Stromal cell of bone marrow (primary cell): ENCODE data around the gene CPNE4.

ENCODE experiments used
- DNase-seq: peaks from one replicate; pipeline ENCODE4 v3.0.0-alpha.2; 2012; ENCODE audit warnings: low read depth

CPNE4 gene

DNA sequence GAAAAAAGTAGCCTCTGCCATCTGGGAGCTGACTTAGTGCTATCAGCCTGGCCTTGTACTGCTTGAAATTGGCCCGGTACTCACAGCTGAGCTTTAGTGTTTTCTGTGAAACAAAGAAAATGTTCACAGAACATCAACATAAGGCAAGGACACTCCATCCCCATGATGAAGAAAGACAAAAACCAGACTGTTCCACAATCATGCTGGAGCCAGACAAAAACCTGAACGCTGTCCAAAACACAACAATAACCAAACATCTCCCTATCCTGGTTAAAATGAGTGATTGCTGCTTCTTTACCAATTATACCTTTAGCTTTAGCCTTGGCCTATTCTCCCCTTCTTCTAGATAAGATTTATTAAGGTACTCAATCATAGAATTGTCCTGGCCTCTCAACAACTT lies 153.9 kb downstream of the CPNE4 start:
- DNase-seq: no peak

DNA sequence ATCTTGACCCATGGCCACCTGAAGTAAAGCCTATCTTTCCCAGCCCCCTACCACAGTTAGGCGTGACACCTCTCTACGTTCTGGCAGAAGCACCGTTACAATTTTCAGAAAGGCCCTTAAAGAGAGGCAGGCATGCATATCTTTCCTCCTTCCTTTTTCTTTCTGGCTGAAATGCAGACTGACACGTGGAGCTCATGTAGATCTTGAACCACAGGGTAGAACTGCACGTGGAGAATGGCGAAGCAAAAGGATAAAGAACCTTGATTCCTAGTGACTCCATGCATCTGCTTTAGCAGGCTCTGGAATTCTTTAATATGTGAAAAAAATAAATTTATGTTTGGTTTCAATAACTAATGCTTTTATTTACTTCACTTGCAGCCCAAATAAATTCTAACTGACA lies 166.6 kb downstream of the CPNE4 start:
- no peak for DNase-seq

DNA sequence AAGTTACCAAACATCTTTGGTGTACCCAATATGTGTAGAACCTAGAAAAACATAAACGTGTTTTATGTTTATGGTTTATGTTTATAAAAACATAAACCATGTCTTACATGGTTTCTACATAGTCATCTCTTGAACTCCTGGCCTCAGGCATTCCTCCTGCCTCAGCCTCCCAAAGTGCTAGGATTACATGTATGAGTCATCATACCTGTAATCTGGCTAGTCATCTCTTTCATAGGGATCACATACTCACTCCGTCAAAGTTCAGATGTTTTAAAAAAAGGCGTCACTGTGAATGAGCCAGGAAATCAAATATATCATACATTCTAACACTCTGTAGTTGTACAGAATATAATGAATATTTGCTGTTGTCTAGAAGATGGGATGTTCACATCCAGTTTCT lies 178.6 kb downstream of the CPNE4 start:
- no peak for DNase-seq

DNA sequence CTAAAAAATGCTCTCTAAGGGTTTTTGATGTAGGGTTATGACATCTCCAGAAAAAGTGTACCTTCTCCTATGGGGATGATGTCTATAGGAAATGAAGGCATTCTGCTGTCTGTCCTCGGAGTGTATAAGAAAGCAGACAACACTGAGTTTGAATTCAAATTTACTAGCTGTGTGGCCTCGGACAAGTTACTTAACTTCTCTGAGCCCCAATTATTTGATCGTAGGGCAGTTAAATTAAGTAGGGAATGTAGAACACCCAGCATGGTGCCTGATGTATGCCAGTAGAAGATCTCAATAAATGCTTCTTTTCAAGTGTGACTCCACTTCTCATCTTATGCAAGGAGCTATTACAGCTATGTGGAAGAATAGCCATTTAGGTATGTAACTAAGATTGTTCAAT lies 184.6 kb downstream of the CPNE4 start:
- DNase-seq: no peak

DNA sequence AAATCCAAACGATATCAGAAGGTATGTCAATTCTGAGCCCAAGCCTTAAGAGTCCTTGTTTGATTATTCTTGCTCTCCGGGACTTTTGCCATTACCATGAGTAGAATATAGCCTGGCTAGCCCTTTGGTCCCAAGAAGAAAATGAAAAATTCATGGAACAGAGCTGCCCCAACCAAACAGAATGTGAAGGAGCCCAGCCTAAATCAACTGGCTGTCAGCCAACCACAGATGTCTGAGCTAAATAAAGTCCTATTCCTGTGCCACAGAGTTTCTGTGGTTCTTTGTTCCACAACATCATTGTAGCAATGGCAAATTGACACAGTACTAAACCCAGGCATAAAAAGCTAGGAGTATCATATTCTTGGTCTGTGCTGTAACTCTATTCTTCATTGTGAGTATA lies 185.2 kb downstream of the CPNE4 start:
- no peak for DNase-seq

DNA sequence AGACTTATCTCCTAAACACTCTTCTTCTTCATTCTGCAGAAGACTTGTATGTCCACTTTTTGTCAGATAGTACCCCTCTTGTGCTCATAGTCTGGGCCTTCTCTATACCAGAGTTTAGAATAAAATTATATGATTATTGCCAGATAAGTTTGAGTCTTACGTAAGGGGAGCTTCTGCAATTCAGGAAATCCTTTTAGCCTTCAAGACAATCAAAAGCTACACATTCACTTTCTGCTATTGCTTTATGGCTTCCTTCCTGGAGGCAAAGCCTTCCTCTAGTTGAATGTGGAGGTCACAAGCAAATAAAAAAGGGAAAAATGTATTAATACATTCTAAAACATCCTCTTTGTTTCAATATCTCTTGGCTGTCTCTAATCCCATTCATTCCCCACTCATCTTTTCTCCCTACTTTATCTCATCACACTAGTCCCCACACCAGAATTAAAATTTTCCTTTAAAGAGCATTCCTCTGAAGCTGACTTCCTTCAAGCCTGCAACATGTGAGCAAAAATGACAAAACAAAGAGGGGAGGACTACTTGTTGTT lies 186.8 kb downstream of the CPNE4 start:
- no peak for DNase-seq

DNA sequence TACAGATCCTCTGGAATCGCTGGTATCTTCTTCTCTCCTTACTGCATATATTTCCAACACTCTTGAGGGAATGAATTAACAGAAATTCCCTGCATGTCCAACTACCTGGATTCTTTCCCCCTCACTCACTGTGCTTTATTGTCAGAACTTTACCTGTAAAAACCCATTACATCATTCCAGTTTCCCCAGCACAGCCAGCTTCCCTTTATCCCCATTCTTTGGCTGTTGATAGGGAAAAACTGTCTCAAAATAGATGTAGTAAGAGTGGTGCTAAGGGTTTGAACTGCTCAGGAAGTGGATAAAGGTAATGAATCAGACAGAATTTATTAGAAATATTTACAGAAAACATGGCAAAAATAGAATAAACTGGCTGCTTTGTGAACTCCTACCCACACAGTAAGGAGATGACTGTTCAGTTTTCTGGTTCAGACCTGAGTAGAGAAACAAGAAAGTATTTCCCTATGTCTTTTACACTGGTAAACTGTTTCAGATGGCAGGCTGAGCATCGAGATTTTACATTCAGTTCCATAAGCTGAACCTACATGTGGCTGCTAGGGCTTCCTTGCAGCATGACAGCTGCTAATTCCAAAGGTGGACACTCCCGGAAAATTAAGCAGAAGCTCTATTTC lies 188.4 kb downstream of the CPNE4 start:
- no peak for DNase-seq

DNA sequence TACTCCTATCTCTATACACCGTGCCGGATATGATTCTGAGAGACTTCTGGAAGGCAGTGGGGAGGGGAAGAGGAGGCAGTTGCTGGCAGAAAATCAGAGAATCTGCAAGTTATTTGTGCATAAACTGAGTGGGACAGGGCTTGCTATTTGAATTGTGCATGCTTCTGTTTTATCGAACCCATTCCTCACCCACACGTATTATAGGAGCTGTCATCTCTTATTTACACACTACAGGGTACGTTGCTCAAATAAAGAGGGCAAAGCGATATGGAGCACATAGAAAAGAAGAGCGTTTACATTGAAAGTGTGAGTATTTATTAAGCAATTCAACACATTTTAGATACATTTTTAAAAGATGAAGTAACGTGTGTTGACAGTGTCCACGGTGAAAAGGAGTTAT lies 191.6 kb downstream of the CPNE4 start:
- DNase-seq: no peak

DNA sequence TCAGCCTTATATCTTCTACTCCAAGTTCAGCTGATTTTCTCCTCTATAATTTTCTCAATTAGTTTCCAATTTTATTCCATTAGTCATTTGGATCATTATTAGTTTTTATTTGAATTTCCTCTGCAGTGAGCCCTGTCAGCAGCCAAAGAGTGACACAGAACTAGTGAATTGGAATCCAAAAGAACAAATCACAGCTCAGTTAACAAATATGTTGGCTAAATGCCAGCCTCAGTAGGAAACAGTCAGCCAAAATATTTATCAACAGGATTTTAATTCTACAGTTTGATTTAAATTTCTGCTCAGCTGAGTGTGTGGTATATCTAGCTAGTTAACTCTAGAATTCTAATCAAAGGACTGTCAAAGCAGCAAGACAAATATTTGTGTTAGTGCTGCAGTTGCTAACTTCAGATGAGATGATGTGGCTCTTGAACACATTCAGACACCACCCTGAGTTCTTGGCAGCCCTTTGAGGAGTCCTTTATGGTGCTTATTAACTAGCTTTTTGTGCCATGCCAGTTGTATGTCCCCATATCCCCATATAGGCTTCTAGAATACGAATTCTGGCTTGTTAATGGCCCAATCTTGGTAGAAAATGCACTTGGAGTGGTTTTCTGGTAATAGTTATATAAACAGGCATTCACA lies 194.5 kb downstream of the CPNE4 start:
- DNase-seq: no peak

DNA sequence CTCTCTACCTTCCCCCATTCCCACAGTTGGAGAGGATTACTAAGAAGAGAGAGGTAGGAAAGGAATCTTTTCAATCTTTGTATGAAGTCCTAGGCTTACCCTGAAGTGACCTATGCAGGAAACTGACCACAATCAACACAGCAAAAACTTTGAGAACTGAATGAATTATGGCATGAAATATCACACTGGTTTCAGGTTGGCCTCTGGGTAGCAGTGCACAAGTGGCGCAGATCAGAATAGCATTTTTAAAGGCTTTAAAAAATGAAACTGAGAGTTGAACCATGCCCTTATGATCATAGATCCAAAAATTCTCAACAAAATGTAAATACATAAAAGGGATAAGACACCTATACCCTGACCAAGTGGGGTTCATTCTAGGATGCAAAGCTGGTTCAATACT lies 198.9 kb downstream of the CPNE4 start:
- no peak for DNase-seq

DNA sequence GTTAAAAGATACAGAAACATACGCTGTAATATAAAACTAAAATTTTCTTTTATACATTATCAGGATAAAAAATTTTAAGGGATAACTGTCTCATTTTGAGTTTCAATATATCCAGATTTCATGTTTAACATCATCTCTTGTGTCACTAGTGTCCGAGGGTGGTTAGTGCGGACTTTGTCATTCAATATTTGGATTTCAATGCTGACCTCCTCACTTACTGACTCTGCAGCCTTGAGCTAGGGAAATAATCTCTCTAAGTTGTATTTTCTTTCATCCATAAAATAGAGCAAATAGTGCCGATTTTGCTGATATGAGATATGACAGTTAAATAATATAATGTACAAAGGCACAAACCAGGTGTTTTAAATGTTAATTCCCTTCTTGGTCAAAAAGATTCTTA lies 203.2 kb downstream of the CPNE4 start:
- DNase-seq: no peak

DNA sequence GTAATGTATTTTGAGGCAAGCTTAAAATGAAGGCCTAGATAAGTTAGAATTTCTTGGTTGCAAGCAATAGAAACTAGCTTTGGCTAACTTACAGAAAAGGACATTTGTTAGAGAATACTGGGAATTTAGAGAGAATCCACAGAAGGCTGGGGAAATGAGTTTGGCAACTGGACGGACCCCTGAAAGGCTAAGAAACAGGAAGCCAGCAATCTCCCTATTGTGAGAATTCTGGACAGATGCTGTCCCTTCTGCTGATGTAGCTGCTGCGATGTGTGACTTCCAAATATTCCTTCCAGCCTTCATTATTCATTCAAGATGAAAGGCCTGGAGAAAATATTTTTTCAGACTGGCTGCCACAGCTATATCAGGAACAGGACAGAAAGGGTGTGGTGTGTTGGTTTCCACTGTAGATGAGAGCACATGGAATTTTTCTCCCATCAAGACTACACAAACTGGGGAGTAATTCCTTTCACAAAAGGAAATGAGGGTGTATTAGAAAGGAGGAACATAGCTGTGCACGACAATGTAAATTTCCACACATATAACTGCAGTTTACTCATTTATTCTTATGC lies 213.5 kb downstream of the CPNE4 start:
- DNase-seq: no peak

DNA sequence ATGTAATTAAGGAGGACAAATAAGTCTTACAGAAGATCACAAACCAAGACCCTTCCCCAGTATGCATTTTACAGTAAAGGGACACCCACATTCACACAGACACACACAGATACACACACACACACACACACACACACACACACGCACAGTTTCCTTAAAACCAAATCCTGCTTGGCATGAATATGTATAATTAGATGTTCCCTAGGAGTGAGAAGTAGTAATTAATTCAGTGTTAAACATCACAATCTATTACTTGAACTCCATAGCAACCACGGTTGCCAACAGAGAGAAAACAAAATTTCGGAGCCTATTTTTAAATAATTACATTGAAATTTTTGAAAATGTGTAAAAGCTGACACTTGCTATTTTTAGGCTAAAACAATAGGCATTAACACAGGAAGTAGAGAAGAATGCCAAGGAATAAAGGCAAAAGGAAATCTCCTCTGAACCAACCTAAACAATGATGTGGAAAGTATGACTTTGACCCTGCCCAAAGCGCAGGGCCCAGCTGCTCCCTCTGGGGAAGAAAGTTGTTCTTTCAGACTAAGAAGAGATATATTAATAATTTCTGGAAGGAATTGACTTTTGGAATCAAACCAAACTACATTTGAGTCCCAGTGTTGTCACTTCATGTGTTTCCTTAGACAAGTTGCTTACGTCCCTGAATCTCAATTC lies 215.3 kb downstream of the CPNE4 start:
- DNase-seq: no peak

DNA sequence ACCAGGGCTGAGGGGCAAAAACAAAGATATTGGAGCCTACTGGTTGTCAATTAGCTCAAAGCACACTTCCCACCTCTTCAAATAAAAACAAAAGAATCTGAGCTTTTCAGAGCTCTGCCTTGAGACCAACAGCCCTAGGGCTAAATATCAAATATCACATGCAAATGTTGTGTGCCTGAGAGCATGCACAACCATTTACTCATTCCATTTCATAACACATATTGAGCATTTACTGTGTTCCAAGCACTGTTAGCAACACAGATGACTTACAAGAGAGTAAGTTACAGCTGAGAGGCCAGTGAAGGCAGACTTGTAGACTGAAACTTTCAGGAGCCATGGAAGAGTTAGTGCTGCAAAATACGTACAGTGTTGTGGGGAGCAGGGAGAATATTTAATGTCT lies 222.4 kb downstream of the CPNE4 start:
- DNase-seq: no peak

DNA sequence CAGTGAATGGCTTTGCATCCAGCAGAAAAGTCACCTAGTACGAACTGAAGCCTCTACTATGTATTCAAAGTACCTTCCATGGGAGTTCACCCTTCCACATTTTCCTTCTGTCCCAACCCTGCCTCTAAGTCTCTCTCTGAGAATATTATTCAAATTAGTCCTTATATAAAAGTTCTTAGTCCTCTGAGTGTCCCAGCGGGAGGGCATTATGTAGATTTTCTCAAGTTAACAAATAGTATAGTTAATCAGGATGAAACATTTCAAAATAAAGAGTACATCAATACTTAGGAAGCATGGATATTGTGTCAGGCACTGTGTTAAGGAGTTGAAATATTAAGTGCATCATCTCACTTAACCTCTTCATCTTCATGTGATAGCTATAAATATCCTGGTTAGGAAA lies 223.3 kb downstream of the CPNE4 start:
- no peak for DNase-seq

DNA sequence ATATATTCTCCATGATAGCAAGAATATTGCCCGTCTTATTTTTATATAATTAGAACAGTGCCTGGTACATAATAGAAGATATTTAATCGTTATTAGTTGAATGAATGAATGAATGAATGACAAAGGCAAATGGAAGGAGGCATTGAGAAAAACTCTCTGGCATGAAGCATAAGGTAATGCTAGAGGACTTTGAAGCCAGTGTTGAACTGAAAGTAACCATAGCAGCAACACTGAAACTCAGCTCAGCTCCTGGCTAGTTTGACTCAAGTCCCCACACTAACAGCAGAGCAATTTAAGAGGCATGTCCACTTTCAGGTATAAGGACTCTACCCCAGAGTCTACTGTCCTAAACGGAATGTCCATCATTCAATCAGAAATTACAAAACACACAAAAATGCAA lies 227.0 kb downstream of the CPNE4 start:
- no peak for DNase-seq

DNA sequence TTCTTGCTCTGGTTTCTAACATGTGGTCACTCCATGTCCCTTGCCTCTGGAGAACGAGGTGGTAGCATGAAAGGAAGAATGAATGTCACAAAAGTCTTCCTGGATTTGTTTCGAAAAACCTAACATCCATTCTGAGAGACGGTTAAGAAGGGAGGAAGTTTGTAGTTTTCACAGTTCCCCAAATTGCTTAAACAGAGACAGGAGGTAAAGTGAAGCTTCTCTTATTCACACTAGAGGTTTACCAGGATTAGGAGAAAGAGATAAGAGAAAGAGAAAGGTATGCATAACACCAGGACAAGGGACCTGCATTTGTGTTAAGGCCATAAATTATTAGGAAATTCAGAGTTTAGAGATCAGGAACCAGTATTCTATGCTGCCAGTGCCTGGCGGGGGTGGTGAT lies 228.1 kb downstream of the CPNE4 start:
- DNase-seq: no peak

DNA sequence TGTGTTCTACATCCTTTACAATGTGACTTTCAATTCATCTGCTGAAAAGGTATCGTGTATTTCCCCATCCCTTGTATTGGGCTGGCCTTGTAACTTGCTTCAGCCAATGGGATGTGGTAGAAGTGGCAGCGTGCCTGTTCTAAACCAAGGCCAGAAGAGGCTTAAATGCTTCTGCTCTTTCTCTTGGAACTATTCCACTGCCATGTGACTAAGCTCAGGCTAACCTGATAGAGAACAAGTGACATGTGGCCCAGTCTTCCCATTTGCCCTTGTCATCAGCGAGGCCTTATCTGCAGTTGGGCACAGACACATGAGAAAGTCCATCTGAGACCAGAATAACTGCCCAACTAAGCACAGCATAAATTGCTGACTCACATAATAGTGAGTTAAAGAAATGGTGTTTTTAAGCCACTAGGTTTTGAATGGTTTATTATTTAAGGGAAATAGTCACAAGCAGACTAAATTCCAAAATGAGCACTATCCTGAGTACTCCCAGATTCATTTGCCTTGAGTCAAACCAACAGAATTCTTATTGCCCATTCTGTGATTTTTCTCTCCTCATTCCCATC lies 230.2 kb downstream of the CPNE4 start:
- no peak for DNase-seq

DNA sequence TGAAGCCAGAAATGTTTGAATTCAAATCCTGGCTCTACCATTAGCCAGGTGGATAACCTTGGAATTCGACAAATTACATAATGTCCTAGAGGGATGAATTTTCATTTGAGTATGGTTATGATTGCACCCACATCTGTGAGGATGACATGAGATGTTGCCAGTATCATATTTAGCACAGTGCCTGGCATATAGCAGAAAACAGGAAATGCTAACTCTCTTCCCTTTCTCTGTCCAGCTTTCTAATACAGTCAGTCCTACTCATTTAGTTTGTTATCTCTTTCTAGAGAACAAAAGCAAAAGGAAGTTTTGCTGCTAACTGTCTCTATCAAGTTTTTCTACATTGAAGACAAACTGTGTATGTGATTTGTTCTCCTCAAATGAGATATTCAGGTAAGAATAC lies 231.7 kb downstream of the CPNE4 start:
- no peak for DNase-seq

DNA sequence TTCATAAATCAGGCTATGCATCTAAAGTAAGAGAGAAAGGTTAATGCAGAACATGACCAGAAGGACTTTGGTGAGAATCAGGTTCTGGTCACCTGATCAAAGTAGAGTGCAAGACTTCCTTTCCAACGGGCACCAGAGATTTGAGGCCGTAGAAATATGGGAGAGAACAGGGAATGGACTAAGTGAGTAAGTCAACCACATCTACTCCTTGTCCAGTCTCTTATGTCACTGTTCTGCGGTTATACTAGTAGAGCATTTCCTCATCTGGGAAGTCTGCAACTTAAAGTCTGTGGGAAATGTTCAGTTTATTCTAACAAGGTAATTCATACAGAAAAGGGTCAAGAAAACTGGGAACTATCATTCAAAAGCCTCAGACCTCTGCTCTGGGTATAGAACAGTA lies 232.8 kb downstream of the CPNE4 start:
- DNase-seq: no peak

DNA sequence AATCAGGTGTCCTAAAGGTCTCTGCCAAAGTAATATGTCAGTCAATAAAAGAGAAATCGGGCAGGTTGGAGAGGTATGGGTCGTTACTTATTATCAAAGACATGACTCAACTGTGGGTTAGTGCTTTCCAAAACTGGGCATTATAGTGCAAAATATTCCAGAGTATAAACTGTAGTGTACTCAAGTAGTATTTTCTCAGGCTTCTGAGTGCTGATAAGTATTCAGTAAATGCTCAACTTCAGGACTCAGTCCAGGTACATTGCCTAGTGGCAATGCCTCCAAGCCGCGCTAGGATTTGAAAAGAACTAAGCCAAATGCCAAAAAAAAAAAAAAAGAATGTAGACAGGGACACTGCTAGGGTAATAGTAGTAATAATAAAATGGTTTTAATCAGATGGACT lies 233.2 kb downstream of the CPNE4 start:
- no peak for DNase-seq

DNA sequence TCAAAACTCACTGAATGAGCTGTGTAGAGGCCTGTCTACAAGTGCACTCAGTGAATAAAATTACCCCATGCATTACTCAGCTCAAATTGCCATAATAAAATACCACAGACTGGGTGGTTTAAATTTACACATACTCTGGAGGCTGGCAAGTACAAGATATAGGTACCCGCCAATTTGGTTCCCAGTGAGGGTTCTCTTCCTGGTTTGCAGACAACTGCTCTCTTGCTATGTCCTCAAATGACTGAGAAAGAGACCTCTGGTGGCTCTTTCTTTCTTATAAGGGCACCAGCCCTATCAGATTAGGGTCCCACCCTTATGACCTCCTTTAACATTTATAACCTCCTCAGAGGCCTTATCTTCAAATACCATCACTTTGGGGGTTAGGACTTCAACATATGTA lies 237.0 kb downstream of the CPNE4 start:
- DNase-seq: no peak
